ENCODE measurements around the gene KIF5B. TPM values are rescaled to one million over a fixed set of nuclear protein-coding genes. Genes with fewer than 3 reads are reported as not detected.

Gene KIF5B
- total and polyA plus RNA-seq, 2 donors (not counting 1 experiment from before 2014, with no cell fraction given), result 9.5 to 44.1 TPM

GRCh38 chr10:31999836-32000235 lies 56.4 kb downstream of the KIF5B start:
- Histone ChIP-seq H3K4me2 (replicated peaks; ENCODE audit: low read depth, low read length, poor library complexity, severe bottlenecking) (no peak overlapping the region), H3K4me3 (ENCODE audit: control extremely low read depth in 1 of 5, extremely low read depth in 1 of 5, insufficient read depth in 1 of 5, low read depth in 2 of 5, low read length in 4 of 5) (no peak overlapping the region), H3K36me3 (replicated peaks in 1 of 2; ENCODE audit: control extremely low read depth in 1 of 2, control insufficient read depth in 1 of 2, extremely low read depth in 1 of 2, insufficient read depth in 2 of 2, low read length in 1 of 2) (no peaks in the 10 kb centered on the region), H3K27ac (ENCODE audit: low read length in 2 of 2) (no peak overlapping the region), H3K79me2 (ENCODE audit: control insufficient read depth, insufficient read depth, low read length) (no peaks in the 10 kb centered on the region), H3K27me3 (replicated peaks in 1 of 4; ENCODE audit: control extremely low read depth in 1 of 4, control insufficient read depth in 3 of 4, insufficient read depth in 4 of 4, low read length in 3 of 4) (no peaks in the 10 kb centered on the region), H2AFZ (ENCODE audit: insufficient read depth, low read depth, low read length, poor library complexity, severe bottlenecking) (no peak overlapping the region), H3K4me1 (ENCODE audit: control insufficient read depth in 2 of 2, insufficient read depth in 2 of 2, low read length in 2 of 2) (no peaks in the 10 kb centered on the region), H3K9me3 (ENCODE audit: control extremely low read depth in 1 of 3, control insufficient read depth in 2 of 3, insufficient read depth in 1 of 3, low read length in 2 of 3) (no peaks in the 10 kb centered on the region), H3K9ac (ENCODE audit: low read length) (no peak overlapping the region), H4K20me1 (ENCODE audit: control insufficient read depth, insufficient read depth, low read length, poor library complexity, severe bottlenecking) (no peaks in the 10 kb centered on the region)
- Mint-ChIP-seq H3K9me3 (ENCODE audit: insufficient read depth) (no peaks in the 10 kb centered on the region), H3K27ac (no peak overlapping the region), H3K27me3 (no peaks in the 10 kb centered on the region), H3K4me3 (no peak overlapping the region), H3K4me1 (peaks cover 3% of the 10 kb centered on the region)
- ChIA-PET POLR2A (no interaction called here), CTCF (interaction anchor here (1.7 kb wide), 1 partner anchor 138 kb away, joined by 4 read pairs; no protein-coding TSS in a partner anchor)
- WGBS (ENCODE audit: insufficient coverage), result no CpG with 5 or more reads among the region's 3 CpGs
- intact Hi-C loops (cut with micrococcal nuclease), result loop anchor here (10.0 kb wide), 1 partner anchor 165 kb away; no protein-coding TSS in a partner anchor
- ATAC-seq (ENCODE audit: low read depth) (no peak), DNase-seq (no peak)
- TF ChIP-seq CTCF (IDR thresholded peaks at IDR 0.05) (no peak), EZH2 (IDR thresholded peaks at IDR 0.05; ENCODE audit: borderline replicate concordance, insufficient read depth, low read depth, low read length, poor library complexity, severe bottlenecking) (no peak)

GRCh38 chr10:31999070-31999660 lies 57.1 kb downstream of the KIF5B start:
- Mint-ChIP-seq H3K27me3 (no peaks in the 10 kb centered on the region), H3K4me3 (no peak overlapping the region), H3K4me1 (peaks cover 3% of the 10 kb centered on the region), H3K27ac (no peak overlapping the region), H3K9me3 (ENCODE audit: insufficient read depth) (no peaks in the 10 kb centered on the region)
- Histone ChIP-seq H3K9ac (ENCODE audit: low read length) (no peak overlapping the region), H3K79me2 (ENCODE audit: control insufficient read depth, insufficient read depth, low read length) (no peaks in the 10 kb centered on the region), H3K27ac (ENCODE audit: low read length in 2 of 2) (no peak overlapping the region), H3K4me3 (ENCODE audit: control extremely low read depth in 1 of 5, extremely low read depth in 1 of 5, insufficient read depth in 1 of 5, low read depth in 2 of 5, low read length in 4 of 5) (no peak overlapping the region), H2AFZ (ENCODE audit: insufficient read depth, low read depth, low read length, poor library complexity, severe bottlenecking) (no peak overlapping the region), H3K4me1 (ENCODE audit: control insufficient read depth in 2 of 2, insufficient read depth in 2 of 2, low read length in 2 of 2) (no peaks in the 10 kb centered on the region), H3K4me2 (replicated peaks; ENCODE audit: low read depth, low read length, poor library complexity, severe bottlenecking) (no peak overlapping the region), H3K36me3 (replicated peaks in 1 of 2; ENCODE audit: control extremely low read depth in 1 of 2, control insufficient read depth in 1 of 2, extremely low read depth in 1 of 2, insufficient read depth in 2 of 2, low read length in 1 of 2) (no peaks in the 10 kb centered on the region), H3K9me3 (ENCODE audit: control extremely low read depth in 1 of 3, control insufficient read depth in 2 of 3, insufficient read depth in 1 of 3, low read length in 2 of 3) (no peaks in the 10 kb centered on the region), H4K20me1 (ENCODE audit: control insufficient read depth, insufficient read depth, low read length, poor library complexity, severe bottlenecking) (no peaks in the 10 kb centered on the region), H3K27me3 (replicated peaks in 1 of 4; ENCODE audit: control extremely low read depth in 1 of 4, control insufficient read depth in 3 of 4, insufficient read depth in 4 of 4, low read length in 3 of 4) (no peaks in the 10 kb centered on the region)
- 88% methylated on average over 3 of the region's 3 CpGs for WGBS (ENCODE audit: insufficient coverage)
- TF ChIP-seq EZH2 (IDR thresholded peaks at IDR 0.05; ENCODE audit: borderline replicate concordance, insufficient read depth, low read depth, low read length, poor library complexity, severe bottlenecking), result no peak
- no peak for TF ChIP-seq CTCF (IDR thresholded peaks at IDR 0.05)
- ChIA-PET CTCF (interaction anchor here (1.7 kb wide), 1 partner anchor 137 kb away, joined by 4 read pairs; no protein-coding TSS in a partner anchor), POLR2A (no interaction called here)
- ATAC-seq (ENCODE audit: low read depth) (no peak), DNase-seq (no peak)
- intact Hi-C loops (cut with micrococcal nuclease), result no loop called here
